HG03159 (cell line): ENCODE measurements around the gene PTPN13.

ENCODE experiments used
- ATAC-seq: cut with Tn5 transposase; IDR thresholded peaks from one replicate; pipeline ENCODE4 v1.9.1; 2021; ENCODE audit warnings: mild to moderate bottlenecking, moderate library complexity; ENCODE audit not compliant: unreplicated experiment

PTPN13 gene

GRCh38 chr4:86848732-86849619, 254.9 kb downstream of the PTPN13 start, which contains the start of gene SLC10A6:
SLC10A6 (minus strand) TSS chr4:86849384; CDS start chr4:86849115, 269 bp downstream.
- no peak for ATAC-seq

- no peak for ATAC-seq
Observed at GRCh38 chr4:86853209-86853608, 259.1 kb downstream of the PTPN13 start.

GRCh38 chr4:86855572-86855971, 261.5 kb downstream of the PTPN13 start:
- no peak for ATAC-seq

GRCh38 chr4:86856896-86857295, 262.8 kb downstream of the PTPN13 start:
- no peak for ATAC-seq

- no peak for ATAC-seq
Observed at GRCh38 chr4:86857341-86858052, 263.4 kb downstream of the PTPN13 start.
